ENCODE results near the gene INCENP. TPM values are rescaled to one million over a fixed set of nuclear protein-coding genes. Genes with fewer than 3 reads are reported as not detected.

INCENP gene
- total RNA-seq, 1 experiment from 2014 or later = 103 TPM

GRCh38 chr11:62124186-62125113 is 639 bp downstream of the INCENP start:
- DNase-seq (ENCODE audit: low read depth) = peak; percentile 44

DNA sequence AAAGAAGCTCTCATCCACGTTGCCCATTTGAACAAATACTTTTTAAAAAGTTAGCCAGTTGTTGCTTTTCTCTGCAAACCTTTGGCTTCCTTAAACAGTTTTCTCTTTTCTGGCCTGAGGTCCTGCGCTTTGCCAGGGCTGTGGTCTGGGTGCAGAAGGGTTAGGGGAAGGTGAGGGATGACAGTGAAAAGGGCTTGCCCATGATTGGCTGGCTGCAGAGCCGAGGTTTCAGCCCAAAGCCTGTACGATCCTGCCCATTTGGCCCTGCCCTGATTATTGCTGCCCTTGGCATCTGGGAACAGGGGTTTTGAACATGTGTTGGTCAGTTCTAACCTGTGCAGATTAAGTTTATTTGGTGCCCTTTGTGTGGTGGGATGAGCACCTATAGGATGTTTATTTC is 1.5 kb downstream of the INCENP start:
- DNase-seq (ENCODE audit: low read depth) = no peak

DNA sequence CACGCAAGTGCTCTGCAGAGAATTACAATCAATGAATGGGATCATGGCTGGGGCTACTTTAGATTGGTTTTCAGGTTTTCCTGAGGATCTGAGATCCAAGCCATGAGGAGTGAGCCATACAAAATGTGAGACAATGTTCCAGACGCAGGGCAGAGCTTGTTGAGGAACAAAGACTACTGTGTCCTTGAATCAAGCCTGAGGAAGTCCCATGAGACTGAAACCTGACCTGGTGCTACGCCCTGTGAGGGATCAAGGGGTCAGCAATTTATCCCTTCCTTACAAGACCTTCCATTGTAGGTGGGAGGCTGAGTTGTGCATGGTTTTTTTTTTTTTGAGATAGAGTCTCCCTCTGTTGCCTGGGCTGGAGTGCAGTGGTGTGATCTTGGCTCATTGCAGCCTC is 2.1 kb downstream of the INCENP start:
- DNase-seq (ENCODE audit: low read depth) = peak; percentile 48

- no peak for DNase-seq (ENCODE audit: low read depth)
Observed at GRCh38 chr11:62127426-62127825, 3.6 kb downstream of the INCENP start.

- DNase-seq (ENCODE audit: low read depth) = no peak
Observed at GRCh38 chr11:62127941-62128770, 4.3 kb downstream of the INCENP start.

DNA sequence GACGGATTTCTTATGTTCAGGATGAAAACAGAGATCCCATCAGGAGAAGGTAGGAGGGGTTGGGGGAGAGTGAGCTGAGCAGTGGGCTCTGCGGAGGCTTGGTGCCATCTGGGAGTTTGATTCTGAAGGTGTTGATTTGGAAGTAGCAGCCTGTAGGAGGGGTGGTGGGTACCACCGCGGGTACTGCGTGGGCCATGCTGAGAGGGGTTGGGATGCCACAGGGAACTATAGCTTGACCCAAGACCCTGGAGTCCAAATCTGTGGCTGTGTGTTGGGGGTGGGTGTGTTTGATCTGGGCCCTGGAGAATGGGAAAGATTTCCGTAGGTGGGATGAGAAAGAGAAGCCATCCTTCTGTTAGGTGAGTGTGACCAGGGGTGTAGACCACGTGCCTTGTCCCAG is 5.0 kb downstream of the INCENP start:
- DNase-seq (ENCODE audit: low read depth) = no peak

GRCh38 chr11:62129590-62130282 is 5.9 kb downstream of the INCENP start:
- no peak for DNase-seq (ENCODE audit: low read depth)

DNA sequence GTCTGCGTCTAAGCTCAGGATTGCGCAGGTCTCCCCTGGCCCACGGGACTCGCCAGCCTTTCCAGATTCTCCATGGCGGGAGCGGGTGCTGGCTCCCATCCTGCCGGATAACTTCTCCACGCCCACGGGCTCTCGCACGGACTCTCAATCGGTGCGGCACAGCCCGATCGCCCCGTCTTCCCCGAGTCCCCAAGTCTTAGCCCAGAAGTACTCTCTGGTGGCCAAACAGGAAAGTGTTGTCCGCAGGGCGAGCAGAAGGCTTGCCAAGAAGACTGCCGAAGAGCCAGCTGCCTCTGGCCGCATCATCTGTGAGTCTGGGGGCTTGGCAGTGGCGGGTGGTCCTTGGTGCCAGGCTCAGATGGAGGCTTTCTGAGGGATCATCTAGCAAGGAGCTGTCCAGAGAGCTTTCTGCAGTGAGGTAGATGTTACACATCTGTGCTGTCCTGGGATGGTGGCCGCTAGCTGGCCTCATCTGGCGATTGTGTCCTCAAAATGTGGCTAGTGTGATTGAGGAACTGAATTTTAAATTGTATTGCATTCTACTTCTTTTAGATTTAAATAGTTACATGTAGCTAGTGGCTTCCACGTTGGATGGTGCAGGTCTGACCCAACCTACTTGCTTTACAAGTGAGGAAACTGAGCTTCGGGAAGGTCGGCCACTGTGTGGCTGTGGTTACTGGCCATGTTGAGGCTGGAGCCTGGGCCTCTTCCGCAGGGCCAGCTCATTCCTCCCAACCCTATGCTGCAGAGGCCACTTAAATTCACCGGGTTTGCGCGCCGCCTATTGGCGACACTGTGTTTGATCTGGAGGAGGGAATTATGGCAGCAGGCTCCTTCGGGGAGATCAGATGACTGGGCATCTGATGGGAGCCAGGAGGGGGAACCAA is 6.7 kb downstream of the INCENP start:
- DNase-seq (ENCODE audit: low read depth) = no peak

DNA sequence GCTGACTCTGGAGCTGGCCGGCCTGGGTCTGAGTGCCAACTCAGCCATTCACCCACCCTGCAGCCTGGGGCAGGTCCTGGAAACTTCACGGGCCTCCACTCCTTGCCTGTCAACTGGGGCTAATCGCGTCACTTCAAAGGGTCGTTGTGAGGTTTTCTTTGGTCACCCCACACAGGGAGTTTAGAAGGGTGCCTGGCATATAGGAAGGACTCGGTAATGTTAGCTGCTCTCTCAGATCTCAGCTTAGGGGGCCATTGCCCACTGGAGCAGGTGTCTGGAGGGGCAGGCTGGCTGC is 7.3 kb downstream of the INCENP start:
- DNase-seq (ENCODE audit: low read depth) = no peak

DNA sequence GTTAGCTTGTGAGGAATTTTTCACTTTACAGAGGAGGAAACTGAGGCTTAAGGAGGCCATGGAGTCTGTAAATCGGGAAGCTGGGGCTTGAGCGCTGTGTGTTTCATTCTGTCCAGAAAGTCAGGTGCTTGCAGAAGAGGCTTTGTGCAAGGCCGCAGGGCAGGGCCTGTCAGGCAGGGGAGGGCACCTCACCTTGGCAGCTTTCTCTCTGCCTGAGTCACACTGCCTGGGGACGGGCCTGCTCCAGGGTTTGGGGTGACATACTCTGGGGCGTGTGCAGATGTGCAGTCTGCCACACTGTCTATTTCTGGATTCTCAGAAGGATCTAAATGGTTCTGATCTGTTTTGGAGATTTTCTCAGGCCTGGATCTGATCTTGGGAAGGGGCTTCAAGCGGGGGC is 8.4 kb downstream of the INCENP start:
- no peak for DNase-seq (ENCODE audit: low read depth)

- no peak for DNase-seq (ENCODE audit: low read depth)
Observed at GRCh38 chr11:62132689-62133293, 9.0 kb downstream of the INCENP start.

- DNase-seq (ENCODE audit: low read depth) = no peak
Observed at GRCh38 chr11:62133328-62134065, 9.7 kb downstream of the INCENP start.

DNA sequence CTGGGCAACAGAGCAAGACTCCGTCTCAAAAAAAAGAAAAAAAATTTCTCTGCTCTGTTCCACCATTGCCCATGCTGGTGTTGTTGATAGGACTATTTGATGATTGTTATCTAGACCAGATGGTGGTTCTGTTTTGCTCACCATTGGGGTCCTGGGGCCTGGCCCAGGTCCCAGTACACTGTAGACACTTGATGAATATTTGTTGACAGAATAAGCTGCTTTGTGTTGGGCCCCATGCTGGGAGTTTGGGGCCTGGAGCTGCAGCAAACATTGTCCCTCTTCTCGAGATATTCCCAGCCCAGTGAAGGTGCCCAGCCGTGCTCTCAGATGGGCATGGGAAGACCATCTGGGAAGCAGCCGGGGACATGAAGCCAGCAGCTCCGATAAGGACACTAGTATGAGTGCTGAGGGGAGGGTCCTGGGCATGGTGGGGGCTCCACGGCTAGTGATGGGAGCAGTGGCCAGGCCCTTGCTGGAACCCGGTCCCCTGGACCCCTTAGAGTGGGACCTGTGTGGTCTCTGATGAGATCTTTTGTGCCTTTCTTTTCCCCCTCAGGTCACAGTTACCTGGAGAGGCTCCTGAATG is 13.6 kb downstream of the INCENP start:
- DNase-seq (ENCODE audit: low read depth) = no peak

GRCh38 chr11:62137881-62138629 is 14.2 kb downstream of the INCENP start:
- DNase-seq (ENCODE audit: low read depth) = no peak

DNA sequence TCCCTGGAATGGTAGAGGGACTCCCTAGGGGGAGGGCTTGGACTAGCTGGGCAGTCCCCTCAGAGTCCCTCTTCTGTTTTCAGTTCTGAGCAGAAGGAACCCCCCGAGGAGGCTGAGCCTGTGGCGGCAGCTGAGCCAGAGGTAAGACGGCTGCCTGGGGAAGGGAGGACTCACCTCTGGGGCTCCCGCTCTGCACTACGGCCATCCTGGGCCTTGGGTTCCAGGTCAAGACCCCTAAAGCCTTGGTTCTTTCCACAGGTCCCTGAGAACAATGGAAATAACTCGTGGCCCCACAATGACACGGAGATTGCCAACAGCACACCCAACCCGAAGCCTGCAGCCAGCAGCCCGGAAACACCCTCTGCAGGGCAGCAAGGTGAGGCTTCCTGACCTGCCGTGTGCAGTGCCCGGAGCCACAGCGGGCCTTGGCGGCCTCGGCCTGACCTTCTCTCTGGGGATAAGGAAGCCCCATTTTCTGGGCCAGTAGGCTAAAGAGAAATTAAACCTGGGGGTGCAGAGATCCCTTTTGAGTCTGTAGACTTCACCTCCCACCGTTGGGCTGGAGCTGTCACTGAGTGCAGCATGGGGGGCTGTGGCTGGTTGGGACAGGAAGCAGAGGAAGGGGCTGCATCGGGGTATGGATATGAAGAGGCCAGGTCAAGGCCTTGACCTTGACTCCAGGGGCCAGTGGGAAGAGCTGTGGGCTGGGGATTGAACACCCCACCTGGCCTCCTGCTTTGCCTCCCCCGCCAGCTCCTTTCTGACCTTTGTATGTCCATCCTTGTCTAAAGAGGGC is 15.0 kb downstream of the INCENP start:
- no peak for DNase-seq (ENCODE audit: low read depth)

DNA sequence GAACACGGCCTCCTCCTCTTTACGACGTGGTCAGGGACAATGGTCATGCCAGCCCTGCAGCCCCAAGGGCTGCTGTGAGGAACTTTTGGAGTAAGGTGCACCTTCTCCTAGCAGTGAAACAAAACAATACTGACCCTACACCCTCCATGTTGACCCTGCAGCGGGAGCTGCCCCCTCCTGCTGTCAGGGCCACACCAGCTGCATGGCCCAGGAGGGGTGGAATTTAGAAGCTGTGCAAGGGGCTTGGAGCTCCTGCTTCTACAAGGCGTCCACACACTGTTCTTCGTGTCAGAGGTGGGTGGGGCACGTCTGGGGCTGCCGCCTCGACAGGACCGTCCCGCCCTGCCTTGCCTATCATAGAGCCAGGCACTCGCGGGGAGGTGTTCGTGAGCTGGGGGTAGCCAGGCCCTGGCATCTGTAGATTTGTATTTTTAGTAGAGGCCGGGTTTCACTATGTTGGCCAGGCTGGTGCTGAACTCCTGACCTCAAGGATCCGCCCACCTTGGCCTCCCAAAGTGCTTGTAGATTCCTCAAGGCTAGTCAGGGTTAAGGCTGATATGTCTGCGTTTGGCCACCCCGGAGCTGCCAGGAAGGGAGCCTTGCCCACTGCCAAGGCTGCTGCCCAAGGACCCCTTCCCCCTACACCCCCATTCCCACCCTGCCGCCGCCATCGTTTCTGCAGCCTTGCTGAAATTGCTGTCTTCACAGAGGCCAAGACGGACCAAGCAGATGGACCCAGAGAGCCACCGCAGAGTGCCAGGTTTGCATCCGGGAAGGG is 15.9 kb downstream of the INCENP start:
- DNase-seq (ENCODE audit: low read depth) = no peak
